Panc1 (cell line): ENCODE data around the gene SMOC2. TPM values are rescaled to one million over a fixed set of nuclear protein-coding genes. Genes with fewer than 3 reads are reported as not detected.

ENCODE experiments used
- ATAC-seq: fragments of 200-7000 bp; cut with Tn5 transposase; 2 replicates; pipeline ENCODE4 v1.9.1; 2020; ENCODE audit warnings: mild to moderate bottlenecking, moderate library complexity
- BruUV-seq: library from RNA; stranded (reverse); fragments of 400-500 nt; replicated peaks from 2 replicates; lab custom pipeline; 2021; lab: Mats Ljungman, UMichigan
- CTCF ChIA-PET: fragments of 300-600 bp; sonication (Branson Sonifier 250); formaldehyde crosslinking; loops from one replicate; lab custom pipeline; 2022; ENCODE audit warnings: antibody characterized with exemption; lab: Charles Lee
- POLR2A ChIA-PET: fragments of 300-600 bp; sonication (Branson Sonifier 250); formaldehyde crosslinking; loops from one replicate; lab custom pipeline; 2022; ENCODE audit warnings: antibody characterized with exemption; lab: Charles Lee
- DNase-seq: peaks from one replicate; pipeline ENCODE4 v3.0.0-alpha.2; 2010; ENCODE audit warnings: low read depth, low spot score
- H3K27ac ChIP-seq: 2 replicates; pipeline ENCODE4 v1.5.1; 2011; ENCODE audit warnings: mild to moderate bottlenecking, low read length, inconsistent platforms
- H3K27me3 ChIP-seq: fragments of 200-500 bp; sonication (Bioruptor generic); 2 replicates; pipeline ENCODE4 v1.6.0; 2014; ENCODE audit warnings: low read length, inconsistent platforms; ENCODE audit not compliant: control insufficient read depth, insufficient read depth
- H3K36me3 ChIP-seq: fragments of 200-500 bp; sonication (Bioruptor generic); 2 replicates; pipeline ENCODE4 v1.5.1; 2014; ENCODE audit warnings: inconsistent platforms, mild to moderate bottlenecking, low read length, moderate library complexity; ENCODE audit not compliant: control insufficient read depth, insufficient read depth
- H3K4me1 ChIP-seq: 2 replicates; pipeline ENCODE4 v1.5.1; 2011; ENCODE audit warnings: inconsistent platforms, mild to moderate bottlenecking, low read length, moderate library complexity; ENCODE audit not compliant: control insufficient read depth, insufficient read depth
- H3K4me3 ChIP-seq, 2 experiments: 2 replicates each; pipeline ENCODE4 v1.5.1; 2011 to 2012; ENCODE audit warnings: low read depth in 2 of 2, low read length in 2 of 2, mild to moderate bottlenecking in 2 of 2, inconsistent platforms in 1 of 2, moderate library complexity in 1 of 2
- H3K9me3 ChIP-seq: fragments of 200-500 bp; sonication (Bioruptor generic); 2 replicates; pipeline ENCODE4 v1.5.1; 2014; ENCODE audit warnings: low read depth, mild to moderate bottlenecking, inconsistent platforms, low read length, moderate library complexity; ENCODE audit not compliant: control insufficient read depth, insufficient read depth
- CTCF ChIP-seq: fragments of 450-650 bp; IDR thresholded peaks from 2 replicates; pipeline ENCODE4 v1.5.1; 2017; ENCODE audit warnings: mild to moderate bottlenecking
- POLR2AphosphoS5 ChIP-seq: IDR thresholded peaks from 2 replicates; pipeline ENCODE4 v1.6.1; 2012; ENCODE audit warnings: mild to moderate bottlenecking, low read depth, low read length, moderate library complexity
- SIN3A ChIP-seq: IDR thresholded peaks from 2 replicates; pipeline ENCODE4 v1.6.1; 2012; ENCODE audit warnings: low read depth, mild to moderate bottlenecking, low read length, moderate library complexity, borderline replicate concordance; ENCODE audit not compliant: insufficient read depth
- TCF7L2 ChIP-seq: IDR thresholded peaks from 2 replicates; pipeline ENCODE4 v1.6.1; 2011; ENCODE audit warnings: mild to moderate bottlenecking, low read depth, low read length, inconsistent platforms
- in situ Hi-C: cut with HindIII; loops from 2 replicates; pipeline ENCODE4 v1.10.0; 2016; ENCODE audit warnings: low sequenced_read_pairs, low pct_unique_long_range_greater_than_20kb
- intact Hi-C: fragments of 100-400 bp; cut with micrococcal nuclease; formaldehyde crosslinking; loops from one replicate; pipeline ENCODE4 v1.10.0; 2022; ENCODE audit not compliant: unreplicated experiment
- total RNA-seq: library from RNA; stranded (reverse); gene quantifications from one replicate; pipeline ENCODE4 v1.2.1, GENCODE V29; 2021; ENCODE audit not compliant: unreplicated experiment
- TF ChIP-seq, protein P1 (sequence below), 2 experiments: IDR thresholded peaks; 2 replicates each; pipeline ENCODE4 v1.6.1; 2011 to 2012; ENCODE audit warnings: low read depth in 2 of 2, control low read depth in 1 of 2, low read length in 1 of 2, mild to moderate bottlenecking in 1 of 2, moderate library complexity in 1 of 2; ENCODE audit not compliant: insufficient read depth in 1 of 2

The SMOC2 gene
- total RNA-seq, 1 experiment from 2014 or later, result 0.13 TPM

DNA sequence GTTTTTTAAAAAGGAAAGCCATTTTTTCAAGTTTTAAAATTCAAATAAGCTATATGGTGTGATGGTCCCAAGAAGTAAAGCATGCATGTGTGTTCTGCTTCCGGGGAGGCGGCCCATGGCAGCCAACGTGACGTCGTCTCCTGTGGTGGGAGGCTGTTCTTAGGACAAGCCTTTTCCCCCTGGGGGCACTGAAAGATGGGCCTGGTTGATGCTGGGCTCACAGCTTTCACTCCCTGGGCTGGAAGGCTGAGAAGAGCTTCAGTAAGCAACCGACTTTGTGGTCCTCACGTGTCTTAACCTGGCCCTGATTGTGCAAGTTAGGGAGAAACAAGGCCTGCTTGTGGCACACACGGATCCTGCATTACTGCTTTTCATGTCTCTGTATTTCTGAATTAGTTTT is 84.1 kb downstream of the SMOC2 start:
- no peak for TF ChIP-seq SIN3A
- TF ChIP-seq POLR2AphosphoS5, result no peak
- TF ChIP-seq, protein P1, sequence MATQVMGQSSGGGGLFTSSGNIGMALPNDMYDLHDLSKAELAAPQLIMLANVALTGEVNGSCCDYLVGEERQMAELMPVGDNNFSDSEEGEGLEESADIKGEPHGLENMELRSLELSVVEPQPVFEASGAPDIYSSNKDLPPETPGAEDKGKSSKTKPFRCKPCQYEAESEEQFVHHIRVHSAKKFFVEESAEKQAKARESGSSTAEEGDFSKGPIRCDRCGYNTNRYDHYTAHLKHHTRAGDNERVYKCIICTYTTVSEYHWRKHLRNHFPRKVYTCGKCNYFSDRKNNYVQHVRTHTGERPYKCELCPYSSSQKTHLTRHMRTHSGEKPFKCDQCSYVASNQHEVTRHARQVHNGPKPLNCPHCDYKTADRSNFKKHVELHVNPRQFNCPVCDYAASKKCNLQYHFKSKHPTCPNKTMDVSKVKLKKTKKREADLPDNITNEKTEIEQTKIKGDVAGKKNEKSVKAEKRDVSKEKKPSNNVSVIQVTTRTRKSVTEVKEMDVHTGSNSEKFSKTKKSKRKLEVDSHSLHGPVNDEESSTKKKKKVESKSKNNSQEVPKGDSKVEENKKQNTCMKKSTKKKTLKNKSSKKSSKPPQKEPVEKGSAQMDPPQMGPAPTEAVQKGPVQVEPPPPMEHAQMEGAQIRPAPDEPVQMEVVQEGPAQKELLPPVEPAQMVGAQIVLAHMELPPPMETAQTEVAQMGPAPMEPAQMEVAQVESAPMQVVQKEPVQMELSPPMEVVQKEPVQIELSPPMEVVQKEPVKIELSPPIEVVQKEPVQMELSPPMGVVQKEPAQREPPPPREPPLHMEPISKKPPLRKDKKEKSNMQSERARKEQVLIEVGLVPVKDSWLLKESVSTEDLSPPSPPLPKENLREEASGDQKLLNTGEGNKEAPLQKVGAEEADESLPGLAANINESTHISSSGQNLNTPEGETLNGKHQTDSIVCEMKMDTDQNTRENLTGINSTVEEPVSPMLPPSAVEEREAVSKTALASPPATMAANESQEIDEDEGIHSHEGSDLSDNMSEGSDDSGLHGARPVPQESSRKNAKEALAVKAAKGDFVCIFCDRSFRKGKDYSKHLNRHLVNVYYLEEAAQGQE (IDR thresholded peaks at IDR 0.05; ENCODE audit: insufficient read depth in 1 of 2, low read depth in 2 of 2, low read length in 1 of 2), result no peak
- TF ChIP-seq TCF7L2, result no peak
- no peak for TF ChIP-seq CTCF
- Histone ChIP-seq H3K27ac (no peak overlapping the region), H3K36me3 (no peaks in the 10 kb centered on the region), H3K27me3 (peaks cover 15% of the 10 kb centered on the region), H3K9me3 (no peaks in the 10 kb centered on the region), H3K4me3 (no peak overlapping the region), H3K4me1 (no peaks in the 10 kb centered on the region)
- no peak for ATAC-seq
- intact Hi-C loops (no loop called here), in situ Hi-C loops (no loop called here)
- no TSS peak for BruUV-seq
- ChIA-PET POLR2A (no interaction called here), CTCF (no interaction called here)
- DNase-seq, result no peak

GRCh38 chr6:168525926-168526630 is 85.1 kb downstream of the SMOC2 start:
- Histone ChIP-seq H3K27ac (no peak overlapping the region), H3K36me3 (no peaks in the 10 kb centered on the region), H3K9me3 (no peaks in the 10 kb centered on the region), H3K4me1 (no peaks in the 10 kb centered on the region), H3K4me3 (no peak overlapping the region), H3K27me3 (peaks cover 15% of the 10 kb centered on the region)
- POLR2A ChIA-PET, result no interaction called here
- no peak for DNase-seq
- CTCF ChIA-PET, result no interaction called here
- TF ChIP-seq, protein P1 (IDR thresholded peaks at IDR 0.05; ENCODE audit: insufficient read depth in 1 of 2, low read depth in 2 of 2, low read length in 1 of 2), result no peak
- TF ChIP-seq CTCF (no peak), POLR2AphosphoS5 (no peak), TCF7L2 (no peak), SIN3A (no peak)
- intact Hi-C loops (no loop called here), in situ Hi-C loops (no loop called here)
- no peak for ATAC-seq
- no TSS peak for BruUV-seq
